ENCODE data around the gene TLCD1. TPM values are rescaled to one million over a fixed set of nuclear protein-coding genes. Genes with fewer than 3 reads are reported as not detected.

TLCD1 gene
- total and polyA plus RNA-seq, 2 donors (not counting 3 experiments of a cell fraction or from before 2014, with no cell fraction given), result 2.6 to 6.8 TPM

DNA sequence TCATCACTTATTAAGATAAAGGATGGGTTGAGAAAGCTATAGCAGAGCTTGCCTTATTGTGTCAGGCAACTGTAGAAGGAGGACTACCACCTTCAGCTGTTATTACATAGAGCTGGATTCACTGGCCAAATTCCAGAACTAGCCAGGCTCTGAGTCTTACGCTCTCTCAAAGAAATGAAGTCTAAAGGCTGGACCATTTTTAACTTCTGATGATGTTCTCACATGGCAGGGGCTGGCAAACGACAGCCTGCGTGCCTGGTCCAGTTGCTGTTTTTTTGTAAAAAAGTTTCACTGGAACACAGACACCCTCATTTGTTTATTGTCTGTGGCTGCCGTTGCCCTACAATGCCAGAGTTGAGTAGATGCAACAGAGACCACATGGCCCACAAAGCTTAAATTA lies 39.0 kb upstream of the TLCD1 start:
- intact Hi-C loops (cut with micrococcal nuclease), result no loop called here
- FAIRE-seq, result no peak

More for the DNA sequence above, 39.0 kb upstream of the TLCD1 start:
- no peaks in the 10 kb centered on the region for H4K20me1 ChIP-seq (replicated peaks; ENCODE audit: control insufficient read depth, extremely low read depth, insufficient read depth, low read length)
- CTCF ChIA-PET, result interaction anchor here (1.1 to 6.4 kb wide), 17 partner anchors 9 to 188 kb away, joined by 3 to 130 read pairs (median 28); partner anchors contain the start of genes FAM222B, FLOT2, NEK8 and TLCD1
- no TSS peak for BruUV-seq (replicated peaks)
- H3K9me3 ChIP-seq (replicated peaks; ENCODE audit: control insufficient read depth, insufficient read depth, low read length), result no peaks in the 10 kb centered on the region
- H3K4me2 ChIP-seq (ENCODE audit: insufficient read depth, low read length), result no peak overlapping the region
- H3K4me1 ChIP-seq (ENCODE audit: control insufficient read depth, extremely low read depth, insufficient read depth, low read length), result peaks cover 16% of the 10 kb centered on the region
- no peak for DNase-seq (ENCODE audit: low read depth, low spot score)
- H3K79me2 ChIP-seq (ENCODE audit: control insufficient read depth, insufficient read depth, low read length), result peaks cover 15% of the 10 kb centered on the region
- H3K36me3 ChIP-seq (ENCODE audit: control insufficient read depth in 2 of 2, extremely low read depth in 1 of 2, insufficient read depth in 2 of 2, low read length in 2 of 2), result peaks cover 2 to 7% of the 10 kb centered on the region in 2 experiments
- no peaks in the 10 kb centered on the region for H3K27me3 ChIP-seq (ENCODE audit: control insufficient read depth in 2 of 2, insufficient read depth in 2 of 2, low read length in 2 of 2)
- POLR2A ChIA-PET, result no interaction called here
- no peak overlapping the region for H3K4me3 ChIP-seq (replicated peaks in 1 of 3; ENCODE audit: insufficient read depth in 1 of 3, low read depth in 1 of 3, low read length in 3 of 3)
- no peak overlapping the region for H3K9ac ChIP-seq (replicated peaks; ENCODE audit: extremely low read depth, insufficient read depth, low read length)
- dilution Hi-C loops (cut with MboI; ENCODE audit: extremely low pct_ligation_motif_present, low sequenced_read_pairs), result no loop called here
- no peak overlapping the region for H3K27ac ChIP-seq (ENCODE audit: insufficient read depth, low read depth, low read length)
- no peak for TF ChIP-seq EZH2 (IDR thresholded peaks at IDR 0.05; ENCODE audit: borderline replicate concordance, low read depth, low read length, severe bottlenecking)
- no peak for TF ChIP-seq POLR2A (IDR thresholded peaks at IDR 0.05; ENCODE audit: low read depth, low read length)
- TF ChIP-seq, protein P1, sequence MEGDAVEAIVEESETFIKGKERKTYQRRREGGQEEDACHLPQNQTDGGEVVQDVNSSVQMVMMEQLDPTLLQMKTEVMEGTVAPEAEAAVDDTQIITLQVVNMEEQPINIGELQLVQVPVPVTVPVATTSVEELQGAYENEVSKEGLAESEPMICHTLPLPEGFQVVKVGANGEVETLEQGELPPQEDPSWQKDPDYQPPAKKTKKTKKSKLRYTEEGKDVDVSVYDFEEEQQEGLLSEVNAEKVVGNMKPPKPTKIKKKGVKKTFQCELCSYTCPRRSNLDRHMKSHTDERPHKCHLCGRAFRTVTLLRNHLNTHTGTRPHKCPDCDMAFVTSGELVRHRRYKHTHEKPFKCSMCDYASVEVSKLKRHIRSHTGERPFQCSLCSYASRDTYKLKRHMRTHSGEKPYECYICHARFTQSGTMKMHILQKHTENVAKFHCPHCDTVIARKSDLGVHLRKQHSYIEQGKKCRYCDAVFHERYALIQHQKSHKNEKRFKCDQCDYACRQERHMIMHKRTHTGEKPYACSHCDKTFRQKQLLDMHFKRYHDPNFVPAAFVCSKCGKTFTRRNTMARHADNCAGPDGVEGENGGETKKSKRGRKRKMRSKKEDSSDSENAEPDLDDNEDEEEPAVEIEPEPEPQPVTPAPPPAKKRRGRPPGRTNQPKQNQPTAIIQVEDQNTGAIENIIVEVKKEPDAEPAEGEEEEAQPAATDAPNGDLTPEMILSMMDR (IDR thresholded peaks at IDR 0.05; ENCODE audit: extremely low read depth in 1 of 2, insufficient read depth in 1 of 2, low read depth in 1 of 2, low read length in 2 of 2), result no peak
- TF ChIP-seq, protein P2, sequence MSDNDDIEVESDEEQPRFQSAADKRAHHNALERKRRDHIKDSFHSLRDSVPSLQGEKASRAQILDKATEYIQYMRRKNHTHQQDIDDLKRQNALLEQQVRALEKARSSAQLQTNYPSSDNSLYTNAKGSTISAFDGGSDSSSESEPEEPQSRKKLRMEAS (IDR thresholded peaks at IDR 0.05; ENCODE audit: insufficient read depth, insufficient read length), result no peak
- TF ChIP-seq POLR2AphosphoS5 (IDR thresholded peaks at IDR 0.05; ENCODE audit: insufficient read depth, low read depth, low read length), result no peak
- TF ChIP-seq FOS (IDR thresholded peaks at IDR 0.05; ENCODE audit: borderline replicate concordance, insufficient read depth, low read length), result no peak
- TF ChIP-seq MYC (IDR thresholded peaks at IDR 0.05; ENCODE audit: low read depth, low read length), result no peak
- TF ChIP-seq GATA2 (IDR thresholded peaks at IDR 0.05; ENCODE audit: insufficient read depth, insufficient read length, low read depth, low read length), result no peak
- TF ChIP-seq JUN (IDR thresholded peaks at IDR 0.05; ENCODE audit: borderline replicate concordance, insufficient read depth, insufficient read length, low read depth), result no peak
- no peak overlapping the region for H2AFZ ChIP-seq (ENCODE audit: low read depth, low read length)
- H3K9me1 ChIP-seq (replicated peaks; ENCODE audit: control insufficient read depth, extremely low read depth, insufficient read depth, low read length), result no peaks in the 10 kb centered on the region
